Natural killer cell (primary cell): ENCODE data around the gene DEFB129. TPM values are rescaled to one million over a fixed set of nuclear protein-coding genes. Genes with fewer than 3 reads are reported as not detected.

Source experiments
- ATAC-seq, 3 donors: fragments of 150-1000 bp in 2 of 3; fragments of 200-7000 bp in 1 of 3; cut with Tn5 transposase; 1 replicate in 1 of 3; 2 replicates in 2 of 3; pipeline ENCODE4 v1.10.0; 2021; ENCODE audit warnings: mild to moderate bottlenecking in 2 of 3, moderate library complexity in 2 of 3
- DNase-seq, 2 donors: peaks; one replicate each; pipeline versions ENCODE4 v3.0.0 to v3.0.0-alpha.2; 2013 to 2021; ENCODE audit warnings: mixed read lengths in 1 of 2
- H3K27ac ChIP-seq: one replicate; pipeline ENCODE4 v1.5.1; 2013; ENCODE audit warnings: mild to moderate bottlenecking, low read length
- H3K27me3 ChIP-seq: one replicate; pipeline ENCODE4 v1.6.1; 2013; ENCODE audit warnings: low read length; ENCODE audit not compliant: control insufficient read depth, insufficient read depth
- H3K36me3 ChIP-seq: one replicate; pipeline ENCODE4 v1.6.1; 2013; ENCODE audit warnings: low read length; ENCODE audit not compliant: control insufficient read depth, insufficient read depth
- H3K4me1 ChIP-seq: one replicate; pipeline ENCODE4 v1.6.1; 2013; ENCODE audit warnings: low read length; ENCODE audit not compliant: control insufficient read depth, insufficient read depth
- H3K4me3 ChIP-seq: one replicate; pipeline ENCODE4 v1.5.1; 2013; ENCODE audit warnings: low read length
- H3K9me3 ChIP-seq: one replicate; pipeline ENCODE4 v1.6.1; 2013; ENCODE audit warnings: low read length; ENCODE audit not compliant: control insufficient read depth, insufficient read depth
- H3K27ac Mint-ChIP-seq, 2 donors: one replicate each; pipeline ENCODE4 v1.8.0; 2022; ENCODE audit warnings: mild to moderate bottlenecking in 2 of 2, mixed read lengths in 2 of 2, moderate library complexity in 1 of 2
- H3K27me3 Mint-ChIP-seq, 2 donors: one replicate each; pipeline ENCODE4 v1.8.0; 2022; ENCODE audit warnings: low read depth in 2 of 2, mixed read lengths in 2 of 2
- H3K36me3 Mint-ChIP-seq: one replicate; pipeline ENCODE4 v1.8.0; 2022; ENCODE audit warnings: mixed read lengths
- H3K4me1 Mint-ChIP-seq, 2 donors: one replicate each; pipeline ENCODE4 v1.8.0; 2022; ENCODE audit warnings: mixed read lengths in 2 of 2
- H3K4me3 Mint-ChIP-seq: one replicate; pipeline ENCODE4 v1.8.0; 2022; ENCODE audit warnings: mild to moderate bottlenecking, moderate library complexity, mixed read lengths
- H3K9me3 Mint-ChIP-seq, 2 donors: one replicate each; pipeline ENCODE4 v1.8.0; 2022; ENCODE audit warnings: mixed read lengths in 2 of 2
- CTCF ChIP-seq: fragments of 200-600 bp; IDR thresholded peaks from one replicate; pipeline ENCODE4 v1.8.0; 2022; ENCODE audit warnings: antibody characterized with exemption
- WGBS: methylation state at CpG from one replicate; pipeline ENCODE4 v1.1.7; 2013; ENCODE audit warnings: missing lambda C conversion rate; ENCODE audit not compliant: insufficient coverage; 5-methylcytosine and 5-hydroxymethylcytosine counted together
- intact Hi-C: fragments of 100-400 bp; cut with micrococcal nuclease; formaldehyde crosslinking; loops from one replicate; pipeline ENCODE4 v1.14.2; 2022
- total RNA-seq, 4 donors: library from RNA; stranded (reverse); fragments of 120-200 nt in 1 of 4; gene quantifications; one replicate each; pipeline versions ENCODE4 v1.2.3 to v1.2.4, GENCODE V29; 2013 to 2022

Gene DEFB129
- total RNA-seq, 3 donors from 2014 or later (not counting 1 experiment from before 2014, with no cell fraction given), result not detected

DNA sequence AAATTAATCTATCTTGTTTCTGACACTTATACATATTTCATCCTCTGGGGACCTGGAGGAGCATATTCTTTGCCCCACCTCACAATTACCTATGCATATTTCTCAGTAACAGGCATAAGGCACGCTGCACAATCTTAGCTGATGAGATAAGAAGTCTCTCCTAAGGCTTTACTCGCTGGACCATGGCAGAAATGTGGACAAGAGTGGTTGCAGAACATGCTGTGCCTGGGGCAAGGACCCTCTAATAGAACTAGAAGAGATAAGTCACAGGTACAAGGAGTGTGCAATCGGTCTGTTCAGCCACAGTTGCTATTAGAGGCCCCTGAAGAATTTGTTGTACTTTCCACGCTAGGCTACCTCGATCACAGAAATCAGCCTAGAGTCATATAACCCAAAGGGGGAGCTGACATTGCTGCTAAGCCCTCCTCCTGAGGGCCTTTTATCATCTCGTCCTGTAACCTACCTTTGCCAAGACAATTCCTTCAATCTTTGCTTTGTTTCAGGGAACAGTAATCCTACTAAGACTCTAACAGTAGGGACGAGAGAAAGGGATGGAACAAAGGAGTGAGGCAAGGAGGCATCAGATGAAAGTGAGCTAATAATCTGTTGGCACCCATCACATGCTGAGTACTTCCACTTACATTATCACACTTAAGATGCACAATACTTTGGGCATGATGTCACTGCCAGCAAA lies 16.1 kb upstream of the DEFB129 start:
- intact Hi-C loops, result no loop called here
- no peaks in the 10 kb centered on the region for H3K4me1 Mint-ChIP-seq
- Histone ChIP-seq H3K4me3 (no peak overlapping the region), H3K4me1 (no peaks in the 10 kb centered on the region), H3K9me3 (no peaks in the 10 kb centered on the region), H3K27ac (no peak overlapping the region), H3K36me3 (no peaks in the 10 kb centered on the region), H3K27me3 (no peaks in the 10 kb centered on the region)
- WGBS, result 63% methylated on average over 6 of the region's 7 CpGs
- H3K27me3 Mint-ChIP-seq, result peaks cover 5 to 24% of the 10 kb centered on the region in 2 donors
- TF ChIP-seq CTCF, result no peak
- H3K9me3 Mint-ChIP-seq, result no peaks in the 10 kb centered on the region
- no peak overlapping the region for H3K27ac Mint-ChIP-seq
- no peak overlapping the region for H3K4me3 Mint-ChIP-seq
- H3K36me3 Mint-ChIP-seq, result no peaks in the 10 kb centered on the region
- ATAC-seq (no peak), DNase-seq (no peak)

- H3K4me1 Mint-ChIP-seq, result no peaks in the 10 kb centered on the region
- H3K27me3 ChIP-seq, result no peaks in the 10 kb centered on the region
- no peaks in the 10 kb centered on the region for H3K9me3 ChIP-seq
- no peaks in the 10 kb centered on the region for H3K36me3 Mint-ChIP-seq
- H3K4me3 ChIP-seq, result no peak overlapping the region
- intact Hi-C loops, result no loop called here
- no peaks in the 10 kb centered on the region for H3K36me3 ChIP-seq
- H3K27ac Mint-ChIP-seq, result no peak overlapping the region
- no peaks in the 10 kb centered on the region for H3K4me1 ChIP-seq
- no peak for TF ChIP-seq CTCF
- H3K4me3 Mint-ChIP-seq, result no peak overlapping the region
- H3K27me3 Mint-ChIP-seq, result peaks cover 14 to 39% of the 10 kb centered on the region in 2 donors
- H3K27ac ChIP-seq, result no peak overlapping the region
- DNase-seq (no peak), ATAC-seq (no peak)
- H3K9me3 Mint-ChIP-seq, result no peaks in the 10 kb centered on the region
- no CpG with 5 or more reads among the region's 2 CpGs for WGBS
These were observed 12.7 kb upstream of the DEFB129 start for GRCh38 chr20:214383-214782.

GRCh38 chr20:215796-216195 lies 11.3 kb upstream of the DEFB129 start:
- Histone ChIP-seq H3K9me3 (no peaks in the 10 kb centered on the region), H3K27me3 (peaks cover 4% of the 10 kb centered on the region), H3K27ac (no peak overlapping the region), H3K36me3 (no peaks in the 10 kb centered on the region), H3K4me1 (no peaks in the 10 kb centered on the region), H3K4me3 (no peak overlapping the region)
- peaks cover 26 to 53% of the 10 kb centered on the region in 2 donors for H3K27me3 Mint-ChIP-seq
- no peak for DNase-seq
- ATAC-seq, result no peak
- no peak overlapping the region for H3K4me3 Mint-ChIP-seq
- intact Hi-C loops, result no loop called here
- no peak for TF ChIP-seq CTCF
- WGBS, result 93% methylated on average over 1 of the region's 1 CpG
- no peaks in the 10 kb centered on the region for H3K4me1 Mint-ChIP-seq
- no peak overlapping the region for H3K27ac Mint-ChIP-seq
- H3K9me3 Mint-ChIP-seq, result no peaks in the 10 kb centered on the region
- H3K36me3 Mint-ChIP-seq, result no peaks in the 10 kb centered on the region

DNA sequence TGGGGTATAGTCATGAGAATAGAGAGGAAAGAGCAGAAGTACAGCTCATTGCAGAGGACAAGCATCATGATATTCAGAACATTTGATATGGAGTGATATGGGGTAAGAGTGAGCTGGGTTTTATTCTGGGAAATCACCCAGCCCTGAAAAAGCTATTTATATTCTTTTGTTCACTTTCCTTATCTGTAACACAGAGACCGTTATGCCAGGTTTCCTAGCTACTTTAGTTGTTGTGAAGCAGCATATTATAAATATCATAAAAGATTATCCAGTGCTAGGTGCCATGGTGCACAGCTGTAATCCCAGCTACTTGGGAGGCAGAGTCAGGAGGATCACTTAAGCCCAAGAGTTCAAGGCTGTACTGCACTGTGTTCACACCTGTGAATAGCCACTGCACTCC lies 9.8 kb upstream of the DEFB129 start:
- no peak for ATAC-seq
- TF ChIP-seq CTCF, result no peak
- H3K4me3 Mint-ChIP-seq, result no peak overlapping the region
- peaks cover 32 to 67% of the 10 kb centered on the region in 2 donors for H3K27me3 Mint-ChIP-seq
- no peak overlapping the region for H3K27ac Mint-ChIP-seq
- DNase-seq, result no peak
- H3K27me3 ChIP-seq, result peaks cover 4% of the 10 kb centered on the region
- no peaks in the 10 kb centered on the region for H3K9me3 Mint-ChIP-seq
- WGBS, result 100% methylated on average over 1 of the region's 1 CpG
- intact Hi-C loops, result no loop called here
- no peaks in the 10 kb centered on the region for H3K9me3 ChIP-seq
- H3K4me3 ChIP-seq, result no peak overlapping the region
- no peaks in the 10 kb centered on the region for H3K36me3 ChIP-seq
- H3K4me1 ChIP-seq, result no peaks in the 10 kb centered on the region
- no peaks in the 10 kb centered on the region for H3K4me1 Mint-ChIP-seq
- no peaks in the 10 kb centered on the region for H3K36me3 Mint-ChIP-seq
- H3K27ac ChIP-seq, result no peak overlapping the region
